Measurements from ENCODE around the gene LMNTD2.

The LMNTD2 gene

DNA sequence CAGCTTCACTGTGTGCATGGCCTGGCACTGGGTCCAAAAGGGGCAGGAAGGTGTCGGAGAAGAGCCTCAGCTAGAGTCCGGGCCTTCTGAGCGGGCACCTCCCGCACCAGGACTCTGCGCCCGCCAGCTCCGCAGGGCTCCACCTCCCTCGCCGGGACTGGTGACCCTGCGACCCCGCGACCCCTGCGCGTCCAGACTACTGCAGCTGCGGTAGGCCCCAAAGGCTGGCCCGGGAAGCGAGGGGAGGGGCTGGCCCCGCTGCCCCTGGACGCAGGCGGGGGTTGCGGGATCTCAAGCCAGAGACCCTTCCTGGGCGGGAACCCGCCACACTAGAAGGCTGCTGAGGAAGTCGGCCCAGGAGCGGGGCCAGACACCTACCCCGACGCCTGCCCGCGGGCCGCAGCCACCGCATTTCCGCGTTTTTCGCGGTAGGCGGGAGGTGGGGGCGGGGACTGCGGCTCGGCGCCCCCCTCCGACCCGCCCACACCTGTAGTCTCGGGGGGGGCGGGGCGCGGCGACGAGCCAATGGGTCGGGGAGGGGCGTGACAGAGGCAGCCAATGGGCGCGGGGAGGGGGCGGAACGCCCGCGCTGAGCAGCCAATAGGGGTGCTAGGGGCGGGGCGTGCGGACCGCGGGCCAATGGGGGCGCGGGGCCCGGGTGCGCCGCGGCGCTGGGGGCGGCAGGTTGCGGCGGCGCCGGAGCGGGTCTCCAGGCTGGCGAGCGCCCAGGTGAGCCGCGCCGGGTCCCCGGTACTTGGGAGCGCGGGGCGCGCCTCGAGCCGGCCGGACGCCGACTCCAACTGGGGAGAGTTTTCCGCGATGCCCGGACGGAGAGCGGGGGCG is at the start of gene LMNTD2, which contains the start of gene RASSF7:
LMNTD2 (minus strand) TSS at position 434 of the 843 bp plus-strand sequence; CDS start at position 412, 22 bp downstream.
RASSF7 (plus strand) TSS at position 666 of the 843 bp plus-strand sequence. CDS start 799 bp downstream, outside the sequence.
- peak; percentile 93 for DNase-seq

DNA sequence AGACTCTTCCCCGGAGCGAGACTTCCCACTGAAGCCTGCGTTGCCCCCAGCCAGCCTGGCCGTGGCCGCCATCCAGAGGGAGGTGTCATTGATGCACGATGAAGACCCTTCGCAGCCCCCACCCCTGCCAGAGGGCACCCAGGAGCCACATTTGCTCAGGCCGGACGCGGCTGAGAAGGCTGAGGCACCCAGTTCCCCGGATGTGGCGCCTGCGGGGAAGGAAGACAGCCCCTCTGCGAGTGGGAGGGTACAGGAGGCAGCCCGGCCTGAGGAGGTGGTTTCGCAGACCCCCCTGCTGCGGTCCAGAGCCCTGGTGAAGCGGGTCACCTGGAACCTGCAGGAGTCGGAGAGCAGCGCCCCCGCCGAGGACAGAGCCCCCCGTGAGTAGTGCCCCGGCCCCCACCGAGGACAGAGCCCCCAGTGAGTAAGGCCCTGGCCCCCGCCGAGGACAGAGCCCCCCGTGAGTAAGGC is 48.8 kb upstream of the LMNTD2 start:
- DNase-seq, result no peak

DNA sequence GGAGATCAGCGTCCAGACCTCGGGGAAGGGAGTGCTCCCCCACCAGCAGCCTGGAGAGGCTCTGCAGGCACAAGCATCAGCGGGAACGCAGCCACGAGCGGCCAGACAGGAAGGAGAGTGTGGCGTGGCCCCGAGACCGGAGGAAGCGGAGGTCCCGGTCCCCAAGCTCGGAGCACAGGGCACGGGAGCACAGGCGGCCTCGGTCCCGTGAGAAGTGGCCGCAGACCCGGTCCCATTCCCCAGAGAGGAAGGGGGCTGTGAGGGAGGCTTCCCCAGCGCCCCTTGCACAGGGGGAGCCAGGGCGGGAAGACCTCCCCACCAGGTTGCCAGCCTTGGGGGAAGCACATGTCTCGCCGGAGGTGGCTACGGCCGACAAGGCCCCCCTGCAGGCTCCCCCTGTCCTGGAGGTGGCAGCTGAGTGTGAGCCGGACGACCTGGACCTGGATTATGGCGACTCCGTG is 48.3 kb upstream of the LMNTD2 start:
- no peak for DNase-seq

DNA sequence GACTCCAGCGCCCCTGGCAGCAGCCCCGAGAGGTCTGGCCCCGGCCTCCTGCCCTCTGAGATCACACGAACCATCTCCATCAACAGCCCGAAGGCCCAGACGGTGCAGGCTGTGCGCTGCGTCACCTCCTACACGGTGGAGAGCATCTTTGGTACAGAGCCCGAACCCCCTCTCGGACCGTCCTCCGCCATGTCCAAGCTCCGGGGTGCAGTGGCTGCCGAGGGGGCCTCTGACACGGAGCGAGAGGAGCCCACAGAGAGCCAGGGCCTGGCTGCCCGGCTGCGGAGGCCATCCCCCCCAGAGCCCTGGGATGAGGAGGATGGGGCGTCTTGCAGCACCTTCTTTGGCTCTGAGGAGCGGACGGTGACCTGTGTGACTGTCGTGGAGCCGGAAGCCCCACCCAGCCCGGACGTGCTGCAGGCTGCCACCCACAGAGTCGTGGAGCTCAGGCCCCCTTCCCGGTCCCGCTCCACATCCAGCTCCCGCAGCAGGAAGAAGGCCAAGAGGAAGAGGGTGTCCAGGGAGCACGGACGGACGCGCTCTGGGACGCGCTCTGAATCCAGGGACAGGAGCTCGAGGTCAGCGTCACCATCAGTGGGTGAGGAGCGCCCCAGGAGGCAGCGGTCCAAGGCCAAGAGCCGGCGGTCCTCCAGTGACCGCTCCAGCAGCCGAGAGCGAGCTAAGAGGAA is 47.6 kb upstream of the LMNTD2 start:
- DNase-seq, result no peak

DNA sequence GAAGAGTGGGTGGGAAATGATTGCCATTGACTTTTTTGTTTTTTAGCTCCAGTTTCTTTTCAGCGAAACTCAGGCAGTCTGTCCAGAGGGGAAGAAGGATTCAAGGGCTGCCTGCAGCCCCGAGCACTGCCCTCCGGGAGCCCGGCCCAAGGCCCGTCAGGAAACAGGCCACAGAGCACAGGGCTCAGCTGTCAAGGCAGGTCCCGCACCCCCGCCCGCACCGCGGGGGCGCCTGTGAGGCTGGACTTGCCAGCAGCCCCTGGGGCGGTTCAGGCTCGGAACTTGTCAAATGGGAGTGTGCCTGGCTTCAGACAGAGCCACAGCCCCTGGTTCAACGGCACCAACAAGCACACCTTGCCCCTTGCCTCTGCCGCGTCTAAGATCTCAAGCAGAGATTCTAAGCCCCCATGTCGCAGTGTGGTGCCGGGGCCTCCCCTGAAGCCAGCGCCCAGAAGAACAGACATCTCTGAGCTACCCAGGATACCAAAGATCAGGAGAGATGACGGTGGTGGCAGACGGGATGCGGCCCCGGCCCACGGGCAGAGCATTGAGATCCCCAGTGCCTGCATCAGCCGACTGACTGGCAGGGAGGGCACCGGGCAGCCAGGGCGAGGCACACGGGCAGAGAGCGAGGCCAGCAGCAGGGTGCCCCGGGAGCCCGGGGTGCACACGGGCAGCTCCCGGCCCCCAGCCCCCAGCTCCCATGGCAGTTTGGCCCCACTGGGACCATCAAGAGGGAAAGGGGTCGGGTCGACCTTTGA is 46.7 kb upstream of the LMNTD2 start:
- no peak for DNase-seq

- DNase-seq, result no peak
These were observed 45.7 kb upstream of the LMNTD2 start for GRCh38 chr11:606245-606644.

DNA sequence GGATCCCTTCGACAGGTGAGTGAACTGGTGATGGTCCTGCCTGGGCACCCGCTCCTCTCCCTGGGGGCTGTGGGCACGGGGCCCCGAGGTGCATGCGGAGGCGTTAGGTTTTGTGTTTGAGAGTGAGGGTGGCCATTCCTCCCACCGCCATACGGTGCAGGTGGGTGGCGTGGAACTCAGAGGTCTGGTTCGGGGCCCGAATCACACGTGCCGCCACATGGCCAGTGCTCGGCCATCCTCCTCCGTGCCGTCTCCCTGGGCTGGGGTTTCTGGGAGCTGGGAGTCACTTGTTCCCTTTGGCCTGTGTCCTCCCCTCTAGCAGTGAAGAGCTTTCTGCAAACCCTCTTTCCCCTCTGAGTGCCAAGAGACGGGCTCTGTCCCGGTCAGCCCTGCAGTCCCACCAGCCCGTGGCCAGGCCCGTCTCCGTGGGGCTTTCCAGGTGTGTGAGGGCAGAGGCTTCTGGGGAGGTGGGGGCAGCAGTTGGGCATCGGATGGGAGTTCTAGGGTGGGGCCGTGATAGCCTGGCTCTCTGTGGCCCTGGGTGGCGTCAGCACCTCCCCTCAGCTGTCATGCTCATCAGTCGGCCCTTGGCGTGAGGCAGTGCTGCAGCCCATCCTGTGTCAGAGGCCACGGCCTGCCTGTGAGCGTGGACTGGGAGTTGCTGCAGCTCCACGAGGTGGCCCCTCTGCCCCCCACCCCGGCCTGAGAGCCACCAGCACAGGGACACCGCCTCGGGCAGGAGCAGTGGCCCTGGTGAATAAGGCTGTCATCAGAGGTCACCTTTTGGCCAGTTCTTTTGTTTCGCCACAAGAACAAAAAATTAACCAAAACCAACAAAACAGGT is 45.0 kb upstream of the LMNTD2 start:
- no peak for DNase-seq

GRCh38 chr11:603154-603553 is 42.6 kb upstream of the LMNTD2 start:
- no peak for DNase-seq

GRCh38 chr11:601573-602245 is 41.2 kb upstream of the LMNTD2 start:
- no peak for DNase-seq

DNA sequence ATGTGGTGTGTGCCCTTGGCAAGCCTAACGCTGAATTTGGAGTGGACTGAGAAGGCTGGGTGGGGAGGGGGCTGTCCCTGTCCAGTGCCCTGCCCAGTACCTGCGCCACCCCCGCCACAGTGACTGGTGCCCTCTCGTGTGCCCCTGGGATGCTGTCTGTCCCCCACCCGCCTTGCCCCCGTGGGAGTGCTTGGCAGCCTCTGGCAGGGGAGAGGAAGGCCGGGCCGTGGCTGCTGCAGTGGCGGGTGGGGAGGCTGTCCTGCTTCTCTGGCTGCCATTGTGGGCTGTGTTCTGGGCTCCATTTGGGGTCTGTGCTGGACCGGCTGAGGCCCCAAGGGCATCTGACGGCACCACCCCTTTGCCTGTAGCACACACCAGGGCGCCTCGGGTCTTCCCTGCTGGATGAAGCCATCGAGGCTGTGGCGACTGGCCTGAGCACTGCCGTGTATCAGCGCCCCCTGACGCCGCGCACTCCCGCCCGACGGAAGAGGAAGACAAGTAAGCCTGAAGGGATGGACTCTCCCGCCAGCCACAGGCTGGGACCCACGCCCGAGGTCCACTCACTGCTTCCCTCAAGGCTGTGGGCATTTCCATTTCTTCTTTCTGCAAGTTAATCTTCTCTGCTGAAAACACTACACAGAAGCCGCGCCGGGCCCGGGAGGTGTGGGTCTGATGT is 37.6 kb upstream of the LMNTD2 start:
- no peak for DNase-seq

GRCh38 chr11:597166-597725 is 36.7 kb upstream of the LMNTD2 start:
- DNase-seq, result no peak

DNA sequence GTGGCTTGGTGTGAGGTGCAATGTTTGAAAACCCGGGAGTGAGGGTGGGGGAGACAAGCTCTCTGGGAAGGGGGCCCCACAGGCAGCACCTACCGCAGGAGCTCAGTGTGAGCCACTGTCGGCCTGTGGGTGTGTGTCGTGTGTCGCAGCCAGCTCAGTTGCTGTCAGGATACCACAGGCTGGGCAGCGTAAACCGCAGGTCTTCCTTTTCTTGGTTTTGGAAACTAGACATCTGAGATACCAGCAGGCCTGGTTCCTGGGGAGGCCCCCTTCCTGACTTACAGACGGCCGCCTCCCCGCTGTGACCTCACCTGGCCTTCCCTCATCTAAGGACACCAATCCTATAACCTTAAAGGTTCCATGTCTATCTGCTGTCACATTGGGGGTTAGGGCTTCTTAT is 35.8 kb upstream of the LMNTD2 start:
- DNase-seq, result no peak

DNA sequence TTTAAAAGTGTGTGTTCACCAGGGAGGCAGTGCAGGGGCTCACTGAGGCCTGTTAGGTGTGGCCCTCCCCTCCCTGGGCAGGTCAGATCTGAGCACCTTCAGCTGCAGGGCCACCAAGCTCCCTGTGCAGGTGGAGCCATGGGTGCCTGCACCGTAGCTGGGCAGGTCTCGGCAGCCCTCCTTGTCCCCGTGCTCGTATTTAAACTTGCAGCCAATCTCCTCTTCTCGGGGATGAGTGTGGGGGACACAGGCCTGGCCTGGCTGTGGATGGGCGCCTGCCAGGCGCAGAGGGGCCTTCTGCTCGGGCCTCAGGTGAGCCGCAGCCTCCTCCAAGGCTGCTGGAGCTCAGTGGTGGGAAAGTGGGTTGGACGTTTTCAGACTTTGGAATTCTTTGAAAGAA is 34.9 kb upstream of the LMNTD2 start:
- no peak for DNase-seq

GRCh38 chr11:593347-593746 is 32.8 kb upstream of the LMNTD2 start:
- DNase-seq, result no peak

DNA sequence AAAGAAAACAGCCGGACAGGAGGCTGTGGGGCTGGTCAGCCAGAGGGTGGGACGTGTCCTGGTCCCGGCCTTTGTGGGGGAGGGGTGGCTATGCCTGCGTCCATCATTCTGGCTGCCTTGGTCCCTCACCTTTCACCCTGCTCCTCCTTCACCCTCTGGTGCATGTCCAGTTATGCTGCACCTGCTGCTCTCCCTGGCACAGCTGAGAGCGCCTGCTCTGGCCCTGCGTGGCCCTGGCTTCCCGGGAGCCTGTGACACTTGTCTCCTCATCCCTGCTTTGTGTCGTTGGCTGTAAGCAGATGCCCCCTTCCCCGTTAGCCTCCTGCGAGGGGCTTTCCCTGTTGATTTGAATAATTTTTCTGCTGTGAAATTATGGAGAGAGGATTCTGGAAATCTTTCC is 32.4 kb upstream of the LMNTD2 start:
- no peak for DNase-seq

DNA sequence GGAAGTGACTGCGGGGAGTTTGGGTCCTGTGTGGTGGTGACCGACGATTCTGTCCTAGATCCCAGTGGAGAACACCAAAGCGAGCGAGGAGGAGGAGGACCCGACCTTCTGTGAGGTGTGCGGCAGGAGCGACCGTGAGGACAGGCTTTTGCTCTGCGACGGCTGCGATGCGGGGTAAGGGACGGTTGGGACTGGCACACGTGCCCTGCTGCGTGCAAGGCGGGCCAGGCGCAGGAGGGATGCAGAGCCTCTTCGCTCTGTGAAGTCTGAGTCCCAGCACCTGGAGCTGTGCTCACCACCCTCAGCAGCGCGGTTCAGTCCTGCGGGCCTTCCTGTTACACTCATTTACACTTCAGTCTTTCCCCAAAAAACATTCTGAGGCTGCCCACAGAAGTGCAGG is 32.0 kb upstream of the LMNTD2 start:
- no peak for DNase-seq

- DNase-seq, result no peak
These were observed 30.5 kb upstream of the LMNTD2 start for GRCh38 chr11:590997-591396.

DNA sequence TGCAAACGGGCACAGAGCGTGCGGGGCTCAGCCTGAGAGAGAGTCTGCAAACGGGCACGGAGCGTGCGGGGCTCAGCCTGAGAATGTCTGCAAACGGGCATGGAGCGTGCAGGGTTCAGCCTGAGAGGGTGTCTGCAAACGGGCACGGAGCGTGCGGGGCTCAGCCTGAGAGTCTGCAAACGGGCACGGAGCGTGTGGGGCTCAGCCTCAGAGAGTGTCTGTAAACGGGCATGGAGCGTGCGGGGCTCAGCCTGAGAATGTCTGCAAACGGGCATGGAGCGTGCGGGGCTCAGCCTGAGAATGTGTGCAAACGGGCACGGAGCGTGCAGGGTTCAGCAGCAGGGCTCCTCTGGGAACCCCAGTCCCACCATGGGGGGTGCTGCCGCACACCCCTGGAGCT is 29.3 kb upstream of the LMNTD2 start:
- no peak for DNase-seq

- DNase-seq, result peak; percentile 57
These were observed 27.4 kb upstream of the LMNTD2 start for GRCh38 chr11:587978-588380.

- DNase-seq, result no peak
These were observed 27.0 kb upstream of the LMNTD2 start for GRCh38 chr11:587546-587945.
